Neural cell (in vitro differentiated cells): Measurements from ENCODE around the gene KLHL35. TPM values are rescaled to one million over a fixed set of nuclear protein-coding genes. Genes with fewer than 3 reads are reported as not detected.

Experiments
- H2AFZ ChIP-seq: fragments of 200-600, 300-800 bp; sonication (generic), shearing (Covaris generic); 2 replicates; pipeline ENCODE4 v1.6.0; 2014; ENCODE audit warnings: low read depth, mild to moderate bottlenecking, antibody characterized with exemption, low read length, moderate library complexity
- H3F3A ChIP-seq: fragments of 200-600 bp; shearing (Covaris generic); 2 replicates; pipeline ENCODE4 v1.6.1; 2016; ENCODE audit warnings: mild to moderate bottlenecking, moderate library complexity, mixed read lengths, antibody characterized with exemption, low read length; ENCODE audit not compliant: insufficient read depth, poor library complexity, severe bottlenecking
- H3K27ac ChIP-seq: fragments of 200-600, 300-800 bp; sonication (generic), shearing (Covaris generic); 2 replicates; pipeline ENCODE4 v1.5.1; 2014; ENCODE audit warnings: mild to moderate bottlenecking, low read length, moderate library complexity
- H3K27me3 ChIP-seq: fragments of 300-800, 200-600 bp; sonication (generic), shearing (Covaris generic); 2 replicates; pipeline ENCODE4 v1.6.0; 2014; ENCODE audit warnings: mild to moderate bottlenecking, low read depth, low read length, moderate library complexity; ENCODE audit not compliant: insufficient read depth
- H3K36me3 ChIP-seq: fragments of 300-800, 200-600 bp; sonication (generic), shearing (Covaris generic); 2 replicates; pipeline ENCODE4 v1.5.1; 2014; ENCODE audit warnings: mild to moderate bottlenecking, antibody characterized with exemption, low read length, moderate library complexity; ENCODE audit not compliant: insufficient read depth
- H3K4me2 ChIP-seq: fragments of 300-800, 200-600 bp; sonication (generic), shearing (Covaris generic); 2 replicates; pipeline ENCODE4 v1.6.0; 2014; ENCODE audit warnings: mild to moderate bottlenecking, low read length
- H3K4me3 ChIP-seq: fragments of 300-800, 200-600 bp; sonication (generic), shearing (Covaris generic); 2 replicates; pipeline ENCODE4 v1.5.1; 2014; ENCODE audit warnings: mild to moderate bottlenecking, low read length, moderate library complexity
- H3K79me2 ChIP-seq: fragments of 200-600 bp; shearing (Covaris generic); replicated peaks from 2 replicates; pipeline ENCODE4 v1.6.0; 2014; ENCODE audit warnings: mild to moderate bottlenecking, low read length, moderate library complexity; ENCODE audit not compliant: insufficient read depth
- H3K9ac ChIP-seq: fragments of 300-800, 200-600 bp; sonication (generic), shearing (Covaris generic); 2 replicates; pipeline ENCODE4 v1.6.1; 2016; ENCODE audit warnings: mild to moderate bottlenecking, low read length, mixed read lengths
- H3K9me2 ChIP-seq: fragments of 200-600 bp; shearing (Covaris generic); 2 replicates; pipeline ENCODE4 v1.6.1; 2016; ENCODE audit warnings: mild to moderate bottlenecking, low read length, mixed read lengths; ENCODE audit not compliant: insufficient read depth
- H3K9me3 ChIP-seq: fragments of 200-600, 300-800 bp; sonication (generic), shearing (Covaris generic); 2 replicates; pipeline ENCODE4 v1.6.1; 2016; ENCODE audit warnings: mild to moderate bottlenecking, mixed run types, low read length, moderate library complexity, mixed read lengths
- H4K20me1 ChIP-seq: fragments of 200-600 bp; shearing (Covaris generic); 2 replicates; pipeline ENCODE4 v1.6.1; 2016; ENCODE audit warnings: mild to moderate bottlenecking, mixed run types; ENCODE audit not compliant: insufficient read depth
- EP300 ChIP-seq: fragments of 450-650 bp; conservative IDR thresholded peaks from 2 replicates; pipeline ENCODE4 v1.6.1; 2014; ENCODE audit warnings: antibody characterized with exemption, mild to moderate bottlenecking, moderate library complexity; ENCODE audit not compliant: poor library complexity, severe bottlenecking
- EZH2 ChIP-seq: fragments of 200-600, 300-800 bp; shearing (Covaris generic), sonication (generic); IDR thresholded peaks from 2 replicates; pipeline ENCODE4 v1.6.1; 2014; ENCODE audit warnings: antibody characterized with exemption, low read length, borderline replicate concordance, mild to moderate bottlenecking; ENCODE audit not compliant: insufficient read depth, poor library complexity, severe bottlenecking
- MXI1 ChIP-seq: fragments of 450-650 bp; conservative IDR thresholded peaks from 2 replicates; pipeline ENCODE4 v1.6.1; 2014; ENCODE audit warnings: antibody characterized with exemption, mild to moderate bottlenecking; ENCODE audit not compliant: poor library complexity, severe bottlenecking
- POLR2AphosphoS5 ChIP-seq: IDR thresholded peaks from 2 replicates; pipeline ENCODE4 v1.6.1; 2012
- RAD21 ChIP-seq: fragments of 450-650 bp; conservative IDR thresholded peaks from 2 replicates; pipeline ENCODE4 v1.6.1; 2014; ENCODE audit warnings: antibody characterized with exemption, mild to moderate bottlenecking, moderate library complexity
- SMC3 ChIP-seq: fragments of 450-650 bp; conservative IDR thresholded peaks from 2 replicates; pipeline ENCODE4 v1.6.1; 2014; ENCODE audit warnings: antibody characterized with exemption, mild to moderate bottlenecking, moderate library complexity; ENCODE audit not compliant: poor library complexity
- TAF1 ChIP-seq: IDR thresholded peaks from 2 replicates; pipeline ENCODE4 v1.6.1; 2012; ENCODE audit warnings: low read depth
- polyA plus RNA-seq: library from polyadenylated mRNA; depleted of rRNA; stranded (reverse); fragments of >200 nt; gene quantifications from 2 replicates; pipeline ENCODE4 v1.2.3, GENCODE V29; 2014
- TF ChIP-seq, protein P1 (sequence below): IDR thresholded peaks from 2 replicates; pipeline ENCODE4 v1.6.1; 2012; ENCODE audit warnings: borderline replicate concordance
- TF ChIP-seq, protein P2 (sequence below): fragments of 450-650 bp; IDR thresholded peaks from 2 replicates; pipeline ENCODE4 v1.5.1; 2014; ENCODE audit warnings: antibody characterized with exemption, mild to moderate bottlenecking, moderate library complexity; ENCODE audit not compliant: poor library complexity, severe bottlenecking

KLHL35 gene
- polyA plus RNA-seq, 1 donor from 2014 or later, result 17.0 TPM

DNA sequence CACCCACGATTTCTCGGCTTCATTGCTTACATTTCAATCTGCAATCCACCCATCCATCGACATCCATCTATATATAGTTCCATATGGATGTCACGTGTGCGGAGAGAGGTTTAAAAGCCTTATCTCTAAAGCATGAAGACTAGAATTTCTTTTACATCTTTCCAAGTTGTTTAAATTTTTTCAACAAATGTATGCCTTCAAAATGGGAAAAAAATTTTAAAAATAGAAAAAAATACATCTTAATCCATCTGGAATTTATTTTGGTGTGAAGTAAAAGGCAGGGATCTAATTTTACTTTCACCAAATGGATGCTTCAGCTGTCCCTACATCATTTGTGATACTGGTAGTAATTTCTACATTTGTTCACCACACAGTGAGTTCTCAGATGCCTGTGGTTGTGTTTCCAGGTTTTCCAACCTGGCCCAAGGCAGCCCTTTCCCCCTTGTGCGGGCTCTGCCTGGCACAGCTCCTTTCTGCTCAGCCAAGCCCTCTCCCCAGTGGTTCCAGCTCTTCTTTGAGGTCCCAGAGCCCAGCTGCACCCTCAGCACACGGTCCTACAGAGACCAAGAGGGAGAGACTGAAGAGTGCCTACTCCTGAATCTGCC lies 37.6 kb upstream of the KLHL35 start:
- Histone ChIP-seq H4K20me1 (no peaks in the 10 kb centered on the region), H3K9ac (no peak overlapping the region), H3K79me2 (no peaks in the 10 kb centered on the region), H2AFZ (no peak overlapping the region), H3K27me3 (no peaks in the 10 kb centered on the region), H3F3A (no peaks in the 10 kb centered on the region), H3K4me3 (no peak overlapping the region), H3K4me2 (no peak overlapping the region), H3K36me3 (no peaks in the 10 kb centered on the region), H3K27ac (no peak overlapping the region), H3K9me3 (no peaks in the 10 kb centered on the region), H3K9me2 (no peaks in the 10 kb centered on the region)
- TF ChIP-seq MXI1 (no peak), EP300 (no peak), POLR2AphosphoS5 (no peak), RAD21 (no peak), SMC3 (no peak), EZH2 (no peak), TAF1 (no peak)
- TF ChIP-seq, protein P1, sequence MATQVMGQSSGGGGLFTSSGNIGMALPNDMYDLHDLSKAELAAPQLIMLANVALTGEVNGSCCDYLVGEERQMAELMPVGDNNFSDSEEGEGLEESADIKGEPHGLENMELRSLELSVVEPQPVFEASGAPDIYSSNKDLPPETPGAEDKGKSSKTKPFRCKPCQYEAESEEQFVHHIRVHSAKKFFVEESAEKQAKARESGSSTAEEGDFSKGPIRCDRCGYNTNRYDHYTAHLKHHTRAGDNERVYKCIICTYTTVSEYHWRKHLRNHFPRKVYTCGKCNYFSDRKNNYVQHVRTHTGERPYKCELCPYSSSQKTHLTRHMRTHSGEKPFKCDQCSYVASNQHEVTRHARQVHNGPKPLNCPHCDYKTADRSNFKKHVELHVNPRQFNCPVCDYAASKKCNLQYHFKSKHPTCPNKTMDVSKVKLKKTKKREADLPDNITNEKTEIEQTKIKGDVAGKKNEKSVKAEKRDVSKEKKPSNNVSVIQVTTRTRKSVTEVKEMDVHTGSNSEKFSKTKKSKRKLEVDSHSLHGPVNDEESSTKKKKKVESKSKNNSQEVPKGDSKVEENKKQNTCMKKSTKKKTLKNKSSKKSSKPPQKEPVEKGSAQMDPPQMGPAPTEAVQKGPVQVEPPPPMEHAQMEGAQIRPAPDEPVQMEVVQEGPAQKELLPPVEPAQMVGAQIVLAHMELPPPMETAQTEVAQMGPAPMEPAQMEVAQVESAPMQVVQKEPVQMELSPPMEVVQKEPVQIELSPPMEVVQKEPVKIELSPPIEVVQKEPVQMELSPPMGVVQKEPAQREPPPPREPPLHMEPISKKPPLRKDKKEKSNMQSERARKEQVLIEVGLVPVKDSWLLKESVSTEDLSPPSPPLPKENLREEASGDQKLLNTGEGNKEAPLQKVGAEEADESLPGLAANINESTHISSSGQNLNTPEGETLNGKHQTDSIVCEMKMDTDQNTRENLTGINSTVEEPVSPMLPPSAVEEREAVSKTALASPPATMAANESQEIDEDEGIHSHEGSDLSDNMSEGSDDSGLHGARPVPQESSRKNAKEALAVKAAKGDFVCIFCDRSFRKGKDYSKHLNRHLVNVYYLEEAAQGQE, result no peak
- TF ChIP-seq, protein P2, sequence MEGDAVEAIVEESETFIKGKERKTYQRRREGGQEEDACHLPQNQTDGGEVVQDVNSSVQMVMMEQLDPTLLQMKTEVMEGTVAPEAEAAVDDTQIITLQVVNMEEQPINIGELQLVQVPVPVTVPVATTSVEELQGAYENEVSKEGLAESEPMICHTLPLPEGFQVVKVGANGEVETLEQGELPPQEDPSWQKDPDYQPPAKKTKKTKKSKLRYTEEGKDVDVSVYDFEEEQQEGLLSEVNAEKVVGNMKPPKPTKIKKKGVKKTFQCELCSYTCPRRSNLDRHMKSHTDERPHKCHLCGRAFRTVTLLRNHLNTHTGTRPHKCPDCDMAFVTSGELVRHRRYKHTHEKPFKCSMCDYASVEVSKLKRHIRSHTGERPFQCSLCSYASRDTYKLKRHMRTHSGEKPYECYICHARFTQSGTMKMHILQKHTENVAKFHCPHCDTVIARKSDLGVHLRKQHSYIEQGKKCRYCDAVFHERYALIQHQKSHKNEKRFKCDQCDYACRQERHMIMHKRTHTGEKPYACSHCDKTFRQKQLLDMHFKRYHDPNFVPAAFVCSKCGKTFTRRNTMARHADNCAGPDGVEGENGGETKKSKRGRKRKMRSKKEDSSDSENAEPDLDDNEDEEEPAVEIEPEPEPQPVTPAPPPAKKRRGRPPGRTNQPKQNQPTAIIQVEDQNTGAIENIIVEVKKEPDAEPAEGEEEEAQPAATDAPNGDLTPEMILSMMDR, result no peak

DNA sequence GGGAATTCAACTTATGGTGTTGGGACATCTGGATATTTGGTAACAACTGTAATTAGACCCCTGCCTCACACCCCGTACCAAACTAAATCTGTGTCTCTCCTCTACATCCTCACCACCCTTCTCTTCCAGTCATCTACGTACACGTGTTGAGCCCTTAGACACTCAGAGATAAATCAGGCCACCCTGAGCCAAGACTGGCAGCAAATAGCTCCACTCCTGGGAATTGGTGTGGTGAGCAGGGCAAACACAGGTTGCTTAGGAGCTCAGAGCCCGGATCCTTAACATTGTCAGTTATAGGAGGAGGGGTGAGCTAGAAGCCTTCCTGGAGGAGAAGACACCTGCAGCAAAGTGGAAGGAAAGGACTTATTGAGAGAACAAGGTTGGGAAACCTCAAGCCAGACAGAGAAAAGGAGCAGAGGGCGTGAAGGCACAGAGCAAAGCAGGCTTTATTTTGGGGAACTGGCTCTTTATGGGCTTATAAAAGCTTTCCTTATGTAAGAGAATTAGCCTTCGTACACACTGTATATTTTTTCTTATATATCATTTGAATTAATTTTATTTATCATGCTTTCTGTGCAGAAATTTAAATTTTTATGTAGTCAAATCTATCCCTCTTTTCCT lies 36.9 kb upstream of the KLHL35 start:
- H3K9ac ChIP-seq, result no peak overlapping the region
- H3K9me3 ChIP-seq, result no peaks in the 10 kb centered on the region
- TF ChIP-seq SMC3 (no peak), RAD21 (no peak), TAF1 (no peak), POLR2AphosphoS5 (no peak), MXI1 (no peak), EP300 (no peak), EZH2 (no peak)
- TF ChIP-seq, protein P2, result no peak
- TF ChIP-seq, protein P1, result no peak
- no peaks in the 10 kb centered on the region for H3K79me2 ChIP-seq
- H4K20me1 ChIP-seq, result no peaks in the 10 kb centered on the region
- no peaks in the 10 kb centered on the region for H3K9me2 ChIP-seq
- H3K27me3 ChIP-seq, result no peaks in the 10 kb centered on the region
- H3F3A ChIP-seq, result no peaks in the 10 kb centered on the region
- H3K4me3 ChIP-seq, result no peak overlapping the region
- no peak overlapping the region for H3K4me2 ChIP-seq
- H3K27ac ChIP-seq, result no peak overlapping the region
- H3K36me3 ChIP-seq, result no peaks in the 10 kb centered on the region
- no peak overlapping the region for H2AFZ ChIP-seq
